K562 treated with DMSO at 1 percent for 4 hours (cell line): ENCODE data around the gene ALKBH6. TPM values are rescaled to one million over a fixed set of nuclear protein-coding genes. Genes with fewer than 3 reads are reported as not detected.

Experiments
- total RNA-seq: library from RNA; unstranded; fragments of 300-600 nt; gene quantifications from 2 replicates; pipeline ENCODE4 v1.2.3, GENCODE V29; 2022; ENCODE audit not compliant: insufficient read depth

ALKBH6 gene
- 30.1 TPM in 2 replicates for total RNA-seq

DNA sequence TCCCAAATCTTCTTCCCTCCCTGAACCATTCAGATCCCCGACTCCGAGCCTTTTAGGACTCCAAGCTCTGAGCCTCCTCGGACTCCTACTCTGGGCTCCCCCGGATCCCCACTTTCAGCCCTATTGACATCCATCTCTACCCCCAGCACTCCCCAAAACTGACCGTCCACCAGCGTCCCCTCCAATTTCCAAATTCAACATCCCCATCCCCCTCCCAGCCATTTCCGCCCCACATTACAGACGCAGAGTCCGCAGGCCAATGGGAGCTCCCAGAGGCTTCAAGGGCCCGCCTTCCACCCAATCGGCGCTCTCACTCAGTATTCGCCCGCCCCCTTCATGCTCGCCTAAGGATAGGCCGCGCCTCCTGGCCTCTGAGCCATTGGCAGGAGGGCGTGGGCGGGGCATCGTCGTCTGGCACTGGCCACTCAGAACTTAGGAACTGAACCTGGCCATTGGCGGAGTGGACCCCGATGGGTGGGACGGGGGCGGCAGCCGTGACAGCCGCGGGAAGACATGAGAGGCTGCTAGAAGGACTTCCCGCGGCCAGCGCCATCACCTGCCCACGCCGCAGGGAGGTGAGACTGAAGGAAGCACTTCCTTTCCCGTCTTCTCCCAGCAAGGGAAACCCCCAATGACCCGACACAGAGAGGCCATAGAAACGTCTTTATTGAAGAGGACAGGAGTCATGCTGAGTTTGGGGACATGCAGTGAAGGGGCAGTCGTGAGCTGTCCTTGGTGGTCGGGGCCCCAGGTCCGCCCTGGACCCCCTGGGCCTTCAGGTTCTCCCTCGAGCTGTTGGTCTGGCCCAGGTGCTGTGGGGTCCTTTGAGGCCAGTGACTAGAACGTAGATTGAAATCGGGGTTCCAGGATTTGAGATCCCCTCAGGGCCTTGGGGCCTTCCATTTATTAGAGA lies at the start of gene ALKBH6:
Gene ALKBH6 (minus strand): TSS at position 202 of the 913 bp plus-strand sequence. CDS start 816 bp downstream, outside the sequence.

DNA sequence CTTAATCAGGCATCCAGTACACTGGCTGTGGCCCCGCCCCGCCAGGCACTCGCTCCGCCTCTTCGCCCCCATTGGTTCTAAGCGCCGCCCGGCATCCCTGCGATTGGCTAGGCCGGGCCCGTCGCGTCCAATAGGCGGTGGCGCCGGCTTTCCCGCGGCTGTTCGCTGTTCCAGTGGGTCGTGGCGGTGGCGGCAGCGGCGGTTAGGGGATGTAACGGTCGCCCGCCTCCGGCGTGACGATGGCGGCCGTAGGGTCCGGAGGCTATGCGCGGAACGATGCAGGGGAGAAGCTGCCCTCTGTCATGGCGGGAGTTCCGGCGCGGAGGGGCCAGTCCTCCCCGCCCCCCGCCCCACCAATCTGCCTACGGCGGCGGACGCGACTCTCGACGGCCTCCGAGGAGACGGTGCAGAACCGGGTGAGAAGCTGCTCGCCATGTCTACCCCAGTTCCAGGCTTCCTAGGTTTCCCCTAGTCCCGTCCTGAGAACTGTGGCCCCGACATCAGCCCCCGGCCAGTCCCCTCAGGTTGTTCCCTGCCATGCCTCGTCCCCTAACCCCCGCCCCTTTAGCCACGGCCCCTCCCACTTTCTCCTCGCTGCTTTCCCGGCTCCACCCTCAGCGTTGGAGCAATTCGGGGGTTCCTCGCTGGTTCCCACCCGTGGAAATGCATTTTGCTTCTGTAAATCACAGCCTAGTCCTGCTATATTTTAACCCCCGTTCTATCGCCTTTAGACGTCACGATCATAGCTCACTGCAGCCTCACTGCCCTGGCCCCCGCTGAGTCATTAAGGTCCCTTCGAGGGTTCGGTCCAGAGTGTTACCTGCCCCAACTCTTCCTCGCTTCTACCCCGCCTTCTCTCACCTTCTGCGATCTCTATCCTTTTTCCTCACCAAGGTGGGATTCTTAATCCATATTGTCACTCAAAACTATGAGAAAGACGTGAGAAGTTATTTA lies 41.0 kb upstream of the ALKBH6 start, which contains the start of gene WDR62:
Gene WDR62 (plus strand): TSS at position 165 of the 954 bp plus-strand sequence. CDS start 75 bp downstream, at position 240.

DNA sequence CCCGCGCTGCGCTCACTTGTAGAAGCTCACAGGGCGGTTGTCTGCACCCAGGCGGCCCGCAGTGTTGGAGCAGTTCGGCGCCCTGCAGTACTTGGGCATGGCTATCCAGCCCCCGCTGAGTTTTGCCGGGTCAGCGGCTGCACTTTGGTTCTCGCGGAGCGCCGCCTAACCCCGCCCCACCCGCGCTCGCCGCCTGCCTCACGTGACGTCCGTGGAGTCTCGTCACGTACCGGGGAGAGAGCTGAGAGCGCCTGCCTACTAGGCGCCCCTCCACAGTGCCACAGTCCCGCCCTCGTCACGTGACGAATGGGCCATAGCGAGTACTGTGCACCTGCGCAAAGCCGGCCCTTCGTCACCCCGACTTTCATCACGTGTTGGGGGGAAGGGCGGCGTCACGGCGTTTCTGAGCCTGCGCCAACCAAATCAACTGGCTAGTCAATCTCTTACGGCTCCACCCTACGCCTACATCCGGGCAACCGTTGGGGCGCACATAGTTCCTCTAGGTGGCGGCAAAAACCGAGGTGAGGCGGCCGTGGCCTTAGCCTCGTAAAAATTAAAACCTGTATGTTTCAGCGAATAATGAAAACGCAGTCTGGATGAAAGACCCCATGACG lies 40.2 kb upstream of the ALKBH6 start, which contains the start of gene THAP8:
Gene THAP8 (minus strand): TSS at position 167 of the 614 bp plus-strand sequence. CDS start 68 bp downstream, at position 99.

DNA sequence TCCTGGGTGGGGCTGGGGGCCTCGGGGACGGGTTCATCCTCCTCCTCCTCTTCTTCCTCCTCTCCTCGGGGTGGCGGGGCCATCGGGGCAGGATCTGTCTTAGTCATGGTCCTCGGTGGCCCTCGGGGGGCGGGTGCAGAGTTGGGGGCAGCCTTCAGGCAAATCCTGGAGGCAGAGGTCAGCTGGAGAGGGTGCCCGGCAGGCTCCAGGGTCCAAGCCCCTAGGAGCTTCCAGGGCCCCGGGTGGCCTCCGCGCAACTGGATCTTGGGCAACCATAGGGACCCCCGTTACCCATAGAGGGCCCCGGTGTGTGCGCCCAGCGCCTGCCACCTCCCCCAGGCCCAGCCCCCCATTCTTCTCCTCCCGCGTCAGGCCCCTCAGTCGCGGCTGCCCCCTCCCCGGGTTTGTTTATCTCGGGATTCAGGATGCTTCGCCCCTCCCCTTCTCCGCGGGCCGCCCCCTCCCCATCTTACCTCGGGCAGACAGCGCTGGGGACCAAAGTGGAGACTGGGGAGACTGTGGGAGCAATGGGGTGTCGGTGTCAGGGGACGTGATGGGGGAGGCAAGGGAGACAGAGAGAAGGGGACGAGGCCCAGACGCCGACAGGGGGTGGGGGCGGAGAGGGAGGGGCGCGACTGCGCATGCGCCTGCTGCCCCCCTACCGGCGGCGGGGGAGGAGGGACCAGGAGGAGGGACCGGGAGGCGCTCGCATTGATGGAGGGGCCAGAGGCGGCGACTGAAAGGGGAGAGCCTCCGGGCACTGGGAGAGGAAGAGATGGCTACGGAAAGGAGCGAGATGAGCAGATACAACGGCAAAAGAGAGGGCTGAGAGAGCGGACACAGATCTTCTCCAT lies 18.5 kb upstream of the ALKBH6 start, which contains the start of gene CLIP3:
Gene CLIP3 (minus strand): TSS at position 623 of the 854 bp plus-strand sequence. CDS start 516 bp downstream, at position 107.

DNA sequence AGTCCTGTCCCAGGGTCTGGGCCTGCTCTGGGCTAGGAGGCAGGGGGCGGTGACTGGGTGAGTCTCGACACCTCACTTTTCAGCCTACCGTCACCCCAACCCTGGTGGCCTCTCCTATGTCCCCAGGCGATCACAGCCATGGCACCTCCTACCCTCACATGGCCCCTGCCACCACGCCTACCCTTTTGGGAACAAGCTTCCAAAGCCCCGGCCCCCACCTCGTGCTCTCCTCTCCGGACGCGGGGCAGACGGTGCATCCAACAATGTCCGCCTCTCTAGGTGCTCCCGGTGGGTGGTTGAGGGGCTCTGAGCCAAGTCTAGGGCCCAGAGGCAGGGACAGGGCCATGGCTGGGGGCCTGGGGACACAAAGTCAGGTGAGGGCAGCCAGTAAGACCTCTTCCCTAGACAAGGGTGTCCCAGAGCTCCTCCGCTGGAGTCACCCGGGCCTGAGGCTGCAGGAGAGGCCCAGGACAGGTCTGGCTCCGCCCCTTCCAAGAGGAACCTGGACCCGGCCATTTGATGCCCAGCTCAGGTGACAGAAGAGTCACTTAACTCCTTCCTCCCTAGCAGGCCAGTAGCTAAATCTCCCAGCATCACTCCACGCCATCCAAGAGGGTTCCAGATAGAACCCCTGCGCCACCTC lies 5.6 kb downstream of the ALKBH6 start, which contains the start of gene SYNE4:
Gene SYNE4 (minus strand): TSS at position 478 of the 643 bp plus-strand sequence. CDS start 132 bp downstream, at position 346.

GRCh38 chr19:35995048-35995993 lies 18.7 kb downstream of the ALKBH6 start, which contains the start of gene SDHAF1:
SDHAF1 (plus strand) TSS chr19:35995188; CDS start chr19:35995275, 87 bp downstream.

Other genes with a start within 250 kb of the ALKBH6 start
- gene ARHGAP33, start 238.6 kb downstream of the ALKBH6 start, total RNA-seq = 1.3 and 3.2 TPM in 2 replicates
- gene PRODH2, start 201.4 kb downstream of the ALKBH6 start, total RNA-seq = not detected in 2 replicates
- gene NPHS1, start 161.7 kb downstream of the ALKBH6 start, total RNA-seq = 1.1 and 3.5 TPM in 2 replicates
- not detected in 2 replicates for gene KIRREL2, start 157.3 kb downstream of the ALKBH6 start, total RNA-seq
- 5.0 and 7.4 TPM in 2 replicates for gene APLP1, start 145.6 kb downstream of the ALKBH6 start, total RNA-seq
- 4.9 and 8.8 TPM in 2 replicates for gene NFKBID, start 113.7 kb downstream of the ALKBH6 start, total RNA-seq
- not detected in 2 replicates for gene HCST, start 111.7 kb downstream of the ALKBH6 start, total RNA-seq
- 24.4 and 27.1 TPM in 2 replicates for gene TYROBP, start 105.9 kb downstream of the ALKBH6 start, total RNA-seq
- 0.24 TPM in 1 of 2 replicates, not detected in the other for gene LRFN3, start 77.8 kb downstream of the ALKBH6 start, total RNA-seq
- 44.2 and 61.7 TPM in 2 replicates for gene SDHAF1, start 19.0 kb downstream of the ALKBH6 start, total RNA-seq
- gene SYNE4, start 5.4 kb downstream of the ALKBH6 start, total RNA-seq = not detected in 2 replicates
- 1.8 TPM in 2 replicates for gene CLIP3, start 18.7 kb upstream of the ALKBH6 start, total RNA-seq
- gene THAP8, start 40.1 kb upstream of the ALKBH6 start, total RNA-seq = 3.7 and 5.1 TPM in 2 replicates
- gene WDR62, start 40.7 kb upstream of the ALKBH6 start, total RNA-seq = 25.9 and 34.3 TPM in 2 replicates
- not detected in 2 replicates for gene OVOL3, start 96.9 kb upstream of the ALKBH6 start, total RNA-seq
- 45.4 and 68.1 TPM in 2 replicates for gene POLR2I, start 100.7 kb upstream of the ALKBH6 start, total RNA-seq
- 42.6 and 51.1 TPM in 2 replicates for gene TBCB, start 101.3 kb upstream of the ALKBH6 start, total RNA-seq
- 225 and 256 TPM in 2 replicates for gene CAPNS1, start 125.9 kb upstream of the ALKBH6 start, total RNA-seq
- not detected in 2 replicates for gene COX7A1, start 138.2 kb upstream of the ALKBH6 start, total RNA-seq
- 0.41 TPM in 1 of 2 replicates, not detected in the other for gene ZNF565, start 200.5 kb upstream of the ALKBH6 start, total RNA-seq
- 50.3 and 54.2 TPM in 2 replicates for gene ZNF146, start 200.9 kb upstream of the ALKBH6 start, total RNA-seq